ENCODE measurements around the gene DUX4. TPM values are rescaled to one million over a fixed set of nuclear protein-coding genes. Genes with fewer than 3 reads are reported as not detected.
"Not testable (repeated sequence)": the region's sequence is repeated elsewhere in the genome, so short reads cannot be mapped to it uniquely, and the experiment has no call there.

The DUX4 gene
- not detected for total RNA-seq
- long read RNA-seq: 0 reads

DNA sequence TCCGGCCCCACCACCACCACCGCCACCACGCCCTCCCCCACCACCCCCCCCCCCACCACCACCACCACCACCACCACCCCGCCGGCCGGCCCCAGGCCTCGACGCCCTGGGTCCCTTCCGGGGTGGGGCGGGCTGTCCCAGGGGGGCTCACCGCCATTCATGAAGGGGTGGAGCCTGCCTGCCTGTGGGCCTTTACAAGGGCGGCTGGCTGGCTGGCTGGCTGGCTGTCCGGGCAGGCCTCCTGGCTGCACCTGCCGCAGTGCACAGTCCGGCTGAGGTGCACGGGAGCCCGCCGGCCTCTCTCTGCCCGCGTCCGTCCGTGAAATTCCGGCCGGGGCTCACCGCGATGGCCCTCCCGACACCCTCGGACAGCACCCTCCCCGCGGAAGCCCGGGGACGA, at the start of gene DUX4:
DUX4 (plus strand) TSS at position 347 of the 400 bp plus-strand sequence; CDS start at position 347, 0 bp downstream.
- not testable (repeated sequence) for DNase-seq (ENCODE audit: low spot score)

- not testable (repeated sequence) for DNase-seq (ENCODE audit: low spot score)
Measured at GRCh38 chr4:190175436-190175835, 1.9 kb downstream of the DUX4 start.

GRCh38 chr4:190177727-190178605, 4.4 kb downstream of the DUX4 start:
- DNase-seq (ENCODE audit: low spot score): peak; percentile 62

GRCh38 chr4:190178606-190178990, 5.0 kb downstream of the DUX4 start:
- DNase-seq (ENCODE audit: low spot score): not testable (repeated sequence)

DNA sequence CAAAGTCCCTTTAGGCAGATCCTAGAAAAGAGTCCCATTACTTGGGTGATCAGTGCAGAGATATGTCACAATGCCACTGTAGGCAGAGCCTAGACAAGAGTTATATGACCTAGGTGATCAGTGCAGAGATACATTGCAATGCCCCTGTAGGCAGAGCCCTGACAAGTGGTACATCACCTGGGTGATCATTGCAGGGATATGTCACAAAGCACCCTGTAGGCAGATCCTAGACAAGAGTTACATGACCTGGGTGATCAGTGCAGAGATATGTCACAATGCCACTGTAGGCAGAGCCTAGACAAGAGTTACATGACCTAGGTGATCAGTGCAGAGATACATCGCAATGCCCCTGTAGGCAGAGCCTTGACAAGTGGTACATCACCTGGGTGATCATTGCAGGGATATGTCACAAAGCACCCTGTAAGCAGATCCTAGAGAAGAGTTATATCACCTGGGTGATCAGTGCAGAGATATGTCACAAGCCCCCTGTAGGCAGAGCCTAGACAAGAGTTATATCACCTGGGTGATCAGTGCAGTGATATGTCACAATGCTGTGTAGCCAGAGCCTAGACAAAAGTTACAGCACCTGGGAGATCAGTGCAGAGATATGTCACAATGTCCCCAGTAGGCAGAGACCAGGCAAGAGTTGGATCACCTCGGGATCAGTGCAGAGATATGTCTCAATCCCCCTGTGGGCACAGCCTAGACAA, 5.6 kb downstream of the DUX4 start:
- DNase-seq (ENCODE audit: low spot score): not testable (repeated sequence)

- DNase-seq (ENCODE audit: low spot score): not testable (repeated sequence)
Measured at GRCh38 chr4:190179740-190180094, 6.1 kb downstream of the DUX4 start.

DNA sequence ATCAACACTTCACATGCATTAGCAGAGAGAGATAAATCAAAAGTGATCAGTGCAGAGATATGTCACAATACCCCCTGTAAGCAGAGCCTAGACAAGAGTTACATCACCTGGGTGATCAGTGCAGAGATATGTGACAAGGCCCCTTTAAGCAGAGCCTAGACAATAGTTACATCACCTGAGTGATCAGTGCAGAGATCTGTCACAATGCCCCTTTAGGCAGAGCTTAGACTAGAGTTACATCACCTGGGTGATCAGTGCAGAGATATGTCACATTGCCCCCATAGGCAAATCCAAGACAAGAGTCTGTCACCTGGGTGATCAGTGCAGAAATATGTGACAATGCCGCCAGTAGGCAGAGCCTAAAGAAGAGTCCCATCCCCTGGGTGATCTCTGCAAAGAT, 7.4 kb downstream of the DUX4 start:
- not testable (repeated sequence) for DNase-seq (ENCODE audit: low spot score)

- DNase-seq (ENCODE audit: low spot score): peak; percentile 83
Measured at GRCh38 chr4:190181481-190182100, 8.0 kb downstream of the DUX4 start.

- DNase-seq (ENCODE audit: low spot score): peak; percentile 83
Measured at GRCh38 chr4:190203510-190203909, 29.9 kb downstream of the DUX4 start.

Other genes with a start within 250 kb of the DUX4 start
- 34.9 TPM for gene FRG1, start 232.9 kb upstream of the DUX4 start, total RNA-seq
- gene FRG2, start 146.5 kb upstream of the DUX4 start, total RNA-seq: not detected
- not detected for gene DBET, start 109.3 kb upstream of the DUX4 start, total RNA-seq